ENCODE results near the gene LTA4H.

DNA sequence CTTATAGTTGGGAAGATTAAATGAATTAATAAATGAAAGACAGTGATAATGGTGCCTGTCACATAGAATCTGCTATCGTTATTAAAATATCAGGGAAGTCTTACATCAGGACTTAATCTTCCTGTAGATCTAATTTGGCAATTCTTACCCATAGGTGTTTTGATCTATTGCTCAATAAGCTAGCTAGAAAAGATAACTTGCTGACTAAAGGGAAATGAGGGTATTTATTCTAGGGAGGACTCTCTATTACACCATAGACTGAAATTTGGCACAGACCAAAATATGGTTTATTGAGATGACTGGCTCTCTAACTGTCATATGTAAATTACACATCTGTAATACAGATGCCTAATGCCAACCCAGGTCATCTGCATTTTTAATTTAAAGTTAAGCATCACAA, 50.7 kb downstream of the LTA4H start:
- TF ChIP-seq CTCF (conservative IDR thresholded peaks at IDR 0.05; ENCODE audit: low read length): no peak
- no peak for TF ChIP-seq EZH2phosphoT487 (IDR thresholded peaks at IDR 0.05; ENCODE audit: borderline replicate concordance)

Measured in Loucy (cell line).